Retina (tissue), 1 donor: Measurements from ENCODE around the gene SLC25A1.

ENCODE experiments used
- DNase-seq: peaks from one replicate; pipeline ENCODE4 v3.0.0-alpha.2; 2016

The SLC25A1 gene

DNA sequence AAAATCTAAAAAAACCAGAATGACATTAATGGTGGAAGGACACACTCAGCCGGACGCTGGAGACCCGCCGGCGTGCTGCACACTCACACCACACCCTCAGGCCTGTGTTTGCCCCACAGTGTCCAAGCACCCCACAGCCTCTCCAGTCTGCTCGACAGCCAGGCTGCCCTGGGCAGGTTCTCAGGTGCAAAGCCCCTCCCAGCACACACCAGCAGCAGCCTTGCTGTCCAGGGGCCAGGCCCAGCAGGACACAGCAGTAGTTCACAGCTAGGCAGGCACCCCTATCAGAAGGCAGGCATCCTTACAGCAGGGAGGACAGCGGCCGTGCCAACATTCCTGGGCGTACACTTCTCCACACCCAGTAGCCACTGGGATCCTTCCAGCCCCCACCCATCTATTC, 1.7 kb upstream of the SLC25A1 start:
- DNase-seq, result no peak

DNA sequence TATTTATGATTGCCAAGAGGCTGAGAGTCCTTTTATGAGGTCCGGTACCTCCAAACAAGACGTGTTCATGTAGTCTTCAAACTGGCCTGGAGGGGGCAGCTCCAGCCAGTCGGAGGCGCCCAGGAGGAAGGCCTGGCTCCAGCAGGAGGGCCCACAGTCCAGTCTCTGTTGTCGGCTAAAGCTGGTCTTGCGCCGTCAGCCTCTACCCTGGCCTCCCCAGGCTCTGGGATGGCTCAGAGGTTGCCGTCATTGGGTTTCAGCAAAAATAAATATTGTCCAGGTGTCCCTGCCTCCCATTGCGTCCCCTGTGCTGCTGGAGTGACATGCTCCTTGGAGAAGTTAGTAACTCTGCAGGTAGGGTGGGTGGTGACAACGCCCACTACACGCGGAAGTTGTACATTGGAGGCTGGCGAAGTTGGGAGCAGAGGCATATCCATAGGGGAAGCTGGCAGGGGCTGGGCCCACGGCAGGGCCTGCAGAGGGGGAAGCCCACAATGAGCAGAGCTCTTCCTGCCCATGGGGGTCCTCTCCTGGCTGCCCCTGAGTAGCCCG, 1.0 kb upstream of the SLC25A1 start:
- peak; percentile 86 for DNase-seq

DNA sequence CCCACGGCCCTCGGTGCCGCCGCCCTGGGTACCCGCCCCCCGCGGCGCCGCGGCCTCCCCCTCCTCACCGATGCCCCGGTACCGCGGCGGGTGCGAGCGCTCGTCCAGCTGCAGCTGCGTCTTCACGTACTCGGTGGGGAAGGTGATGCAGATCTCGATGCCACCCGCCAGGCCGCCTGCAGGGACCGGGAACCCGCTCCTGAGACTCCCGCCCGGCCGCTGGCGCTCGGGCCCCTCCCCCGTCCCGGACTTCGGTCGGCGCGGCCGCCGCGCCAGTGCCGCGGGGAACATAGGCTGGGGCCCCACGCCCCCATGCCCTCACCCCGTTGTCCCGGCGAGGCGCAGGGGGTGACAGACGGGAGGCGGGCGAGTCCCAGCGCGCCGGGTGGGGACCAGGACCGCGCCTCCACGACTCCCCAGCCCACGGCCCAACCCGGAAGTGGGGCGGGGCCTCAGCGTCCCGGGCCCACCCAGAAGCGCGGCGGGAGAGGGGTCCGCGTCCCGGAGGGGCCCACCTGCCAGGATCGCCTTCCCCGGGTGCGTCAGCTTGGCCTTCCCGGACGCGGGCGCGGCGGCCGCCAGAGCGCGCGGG, 375 bp downstream of the SLC25A1 start:
- DNase-seq, result peak; percentile 72

DNA sequence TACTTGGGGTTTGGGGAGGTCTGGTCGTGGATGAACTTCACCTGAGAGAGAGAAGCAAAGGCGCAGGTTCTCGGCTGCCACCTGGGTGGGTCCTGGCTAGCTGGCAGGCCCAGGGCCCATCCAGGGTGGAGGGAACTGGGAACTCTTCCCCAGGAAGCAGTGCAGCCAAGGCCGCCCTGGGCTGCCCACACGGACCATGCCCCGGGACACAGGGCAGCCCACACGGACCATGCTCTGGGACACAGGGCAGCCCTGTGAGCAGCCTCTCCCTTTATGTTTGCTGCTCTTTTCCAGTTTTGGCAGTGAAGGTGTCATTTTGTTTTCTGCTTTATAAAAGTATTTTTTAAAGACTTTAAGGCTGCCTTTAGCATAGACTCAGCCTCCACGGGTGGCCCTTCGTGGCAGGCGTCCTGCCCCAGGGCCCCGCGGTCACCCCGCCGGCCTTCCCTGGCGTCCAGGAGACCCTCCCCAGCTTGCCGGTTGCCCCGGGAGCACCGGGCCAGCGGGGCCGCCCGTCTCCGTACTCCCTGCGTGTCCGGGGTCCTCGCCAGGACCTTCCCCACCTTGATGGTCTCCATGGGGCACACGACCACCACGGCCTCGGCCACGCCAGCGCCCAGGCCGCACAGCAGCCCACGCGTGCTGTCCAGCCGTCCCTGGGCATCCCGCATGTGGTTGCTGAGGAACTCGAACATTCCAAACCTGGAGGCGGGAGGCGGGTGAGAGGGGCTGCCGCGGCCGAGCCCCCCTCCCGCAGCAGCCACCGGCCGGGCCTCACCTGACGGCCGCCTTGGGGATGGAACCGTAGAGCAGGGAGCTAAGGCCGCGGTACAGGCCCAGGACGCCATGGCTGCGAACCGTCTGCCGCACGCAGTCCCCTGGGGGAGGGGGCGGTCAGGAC, 1.1 kb downstream of the SLC25A1 start:
- no peak for DNase-seq

DNA sequence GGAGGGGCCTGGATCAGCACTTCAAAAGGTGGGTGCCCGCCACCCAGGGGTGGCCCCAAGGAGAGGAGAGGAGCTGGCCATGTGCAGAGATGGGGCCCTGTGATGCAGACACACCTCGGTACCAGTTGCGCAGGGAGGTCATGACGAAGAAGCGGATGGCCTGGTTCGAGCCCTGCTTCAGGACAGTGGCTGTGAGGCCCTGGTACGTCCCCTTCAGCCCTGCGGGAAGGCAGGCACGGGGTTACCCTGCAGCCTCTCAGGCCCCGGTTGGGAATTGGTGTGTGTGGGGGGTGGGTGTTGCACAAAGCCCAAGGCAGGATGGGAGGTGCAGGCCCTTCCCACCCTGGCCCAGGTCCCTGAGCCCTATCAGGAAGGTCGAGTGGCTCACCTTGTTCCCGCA, 1.8 kb downstream of the SLC25A1 start:
- no peak for DNase-seq

DNA sequence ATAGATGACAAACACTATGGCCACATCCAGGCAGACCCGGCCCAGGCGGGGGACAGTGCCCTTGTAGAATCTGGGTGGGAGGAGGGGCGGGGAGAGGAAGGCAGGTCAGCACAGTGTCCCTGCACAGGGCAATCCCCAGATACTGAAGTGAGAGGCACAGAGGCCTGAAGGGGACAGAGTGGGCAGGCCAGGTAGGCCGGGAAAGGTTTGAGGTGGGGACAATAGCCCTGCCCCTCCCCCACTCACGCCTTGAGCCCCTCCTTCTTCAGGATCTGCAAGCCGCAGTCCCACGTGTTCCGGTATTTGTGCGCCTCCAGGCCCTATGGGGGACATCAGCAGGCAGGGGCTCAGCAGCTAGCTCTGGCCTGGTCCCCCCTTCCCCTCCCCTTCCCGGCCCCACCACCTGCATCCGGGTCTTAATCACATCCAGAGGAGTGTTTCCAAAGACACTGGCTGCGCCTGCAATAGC, 2.3 kb downstream of the SLC25A1 start:
- DNase-seq, result no peak

DNA sequence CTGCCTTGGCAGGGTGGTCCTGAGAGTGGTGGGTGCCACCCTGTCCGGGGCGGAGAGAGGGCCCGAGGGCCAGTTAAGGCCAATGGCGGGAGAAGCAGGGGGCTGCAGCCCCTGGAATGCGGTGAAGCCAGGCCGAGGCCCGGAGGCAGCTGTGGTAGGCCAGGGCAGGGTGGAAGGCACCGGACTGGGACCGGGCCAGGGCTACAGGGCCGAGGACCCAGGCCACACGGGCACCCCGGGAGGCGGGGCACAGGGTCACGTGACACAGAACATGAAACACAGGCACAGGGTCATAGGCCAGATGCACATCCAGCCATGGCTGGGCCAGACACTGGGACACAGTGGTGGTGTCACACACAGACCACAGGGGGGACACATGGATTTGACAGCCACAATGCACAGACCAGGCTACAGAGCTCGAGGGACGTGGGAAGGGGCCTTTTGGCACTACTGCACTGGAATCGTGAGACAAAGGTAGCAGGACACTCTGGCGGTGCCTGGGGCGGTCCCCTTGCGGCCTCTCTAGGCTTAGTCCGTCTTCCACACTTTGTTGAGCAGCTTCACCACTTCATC, 2.8 kb downstream of the SLC25A1 start:
- DNase-seq, result no peak

DNA sequence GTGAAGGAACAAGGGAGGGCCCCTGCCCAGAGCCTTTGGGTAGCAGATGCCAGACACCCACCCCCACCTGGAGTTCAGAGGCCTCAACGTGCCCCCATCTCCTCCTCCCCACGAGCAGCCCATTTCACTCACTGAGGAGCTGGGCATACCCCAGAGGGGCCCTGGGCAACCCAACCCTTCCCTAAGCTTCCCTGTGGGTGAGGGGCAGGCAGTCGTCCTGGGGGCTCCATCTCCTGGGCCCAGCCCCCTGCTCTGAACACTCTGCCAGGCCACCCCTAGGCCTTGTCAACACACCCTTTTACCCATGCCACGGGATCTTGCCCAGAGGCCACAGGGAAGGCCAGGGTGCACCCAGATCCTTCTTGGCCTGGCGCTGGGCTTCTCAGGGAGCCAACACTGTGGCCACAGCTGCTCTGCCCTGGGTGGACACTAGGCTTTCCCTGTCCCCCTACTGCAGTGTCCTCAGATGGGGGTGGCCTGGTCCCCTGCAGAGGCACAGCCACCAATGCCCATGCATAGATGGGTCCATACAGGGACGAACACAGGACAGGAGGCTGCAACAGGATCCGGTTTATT, 3.4 kb downstream of the SLC25A1 start:
- DNase-seq, result no peak

DNA sequence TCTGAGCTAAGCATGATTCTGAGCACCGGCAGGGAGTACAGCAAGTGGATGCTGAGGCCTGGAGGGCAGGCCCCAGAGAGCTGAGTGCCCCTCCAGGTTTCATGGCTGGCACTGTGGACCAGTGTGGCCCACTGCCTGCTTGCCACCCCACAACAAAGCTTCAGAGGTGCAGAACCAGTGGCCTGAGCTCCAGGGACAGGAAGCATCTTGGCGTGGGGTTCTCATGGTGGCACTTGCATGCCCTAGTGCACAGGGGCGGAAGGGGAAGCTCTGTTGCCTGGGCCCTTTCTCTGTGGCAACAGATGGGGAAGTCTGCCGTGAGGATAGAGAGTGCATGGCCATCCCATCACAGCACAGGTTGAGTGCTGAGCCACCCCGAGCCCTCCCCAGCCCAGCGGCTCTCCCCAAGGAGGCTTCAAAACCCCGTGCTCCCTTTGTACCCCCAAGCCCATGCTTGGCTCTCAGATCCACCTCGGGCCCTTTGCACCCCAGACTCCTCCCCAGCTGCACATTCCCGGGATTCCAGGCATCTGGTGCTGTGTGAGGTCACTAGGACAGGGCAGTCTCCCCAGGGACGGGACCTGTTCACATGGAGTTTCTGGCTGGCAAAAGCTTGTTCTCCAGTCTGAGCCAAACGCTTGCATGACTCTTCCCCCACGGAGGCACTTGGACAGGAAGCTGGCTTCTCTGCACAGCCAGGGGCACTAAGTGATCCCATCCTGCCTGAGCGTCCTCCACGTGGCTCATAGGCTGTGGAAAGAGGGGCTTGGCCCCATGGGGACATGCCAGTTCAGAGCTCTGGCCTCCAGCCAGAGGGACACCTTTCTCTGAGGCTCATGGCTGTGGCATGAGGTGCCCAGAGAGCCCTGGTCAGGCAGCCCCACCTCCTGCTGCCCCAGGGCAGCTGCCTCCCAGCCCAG, 4.2 kb downstream of the SLC25A1 start:
- DNase-seq, result no peak

DNA sequence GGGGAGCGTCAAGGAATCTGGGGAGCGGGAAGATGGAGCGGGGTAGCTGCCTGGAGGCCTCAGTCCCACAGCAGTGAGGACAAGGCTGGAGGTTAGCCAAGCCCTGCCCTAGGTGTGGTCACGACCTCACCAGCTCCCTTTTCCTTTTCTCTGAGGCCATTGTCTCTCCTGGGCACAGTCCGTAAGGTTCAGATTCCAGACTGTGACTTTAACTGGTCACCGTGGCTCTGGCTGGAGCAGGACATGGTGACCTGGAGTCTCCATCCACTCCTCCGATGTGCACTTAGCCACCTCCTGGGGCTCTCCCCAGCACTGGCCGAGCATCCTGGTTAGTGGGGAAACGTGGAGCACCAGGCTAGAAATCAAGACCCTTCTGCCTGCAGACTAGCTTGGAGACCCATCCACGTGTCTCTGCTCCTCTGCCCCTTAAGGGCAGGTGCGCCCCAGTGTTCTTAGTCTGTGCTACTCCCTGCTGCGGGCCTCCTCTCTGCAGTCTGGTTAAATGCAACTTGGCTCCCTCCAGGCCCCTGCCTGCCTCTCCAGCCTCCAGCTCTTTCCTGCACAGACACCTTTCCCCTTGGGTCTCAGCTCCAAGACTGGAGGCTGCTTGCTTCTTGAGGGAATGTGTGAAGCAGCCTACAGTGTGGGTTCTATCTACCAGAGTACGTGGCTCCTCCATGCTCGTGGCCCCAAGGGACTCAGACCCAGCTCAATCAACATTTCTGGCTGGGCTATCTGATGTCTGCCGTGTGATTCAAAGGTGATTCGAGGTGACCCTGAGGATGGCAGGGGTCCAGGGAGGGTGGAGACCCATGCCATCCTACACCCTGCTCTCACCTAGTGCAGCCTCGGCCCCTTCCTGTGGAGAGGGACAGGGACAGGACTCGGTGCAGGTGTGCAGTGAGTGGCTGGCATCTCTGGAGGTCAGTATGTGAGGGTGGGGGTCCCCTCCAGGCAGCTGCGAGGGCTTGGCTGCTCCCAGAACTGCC, 5.2 kb downstream of the SLC25A1 start:
- no peak for DNase-seq

DNA sequence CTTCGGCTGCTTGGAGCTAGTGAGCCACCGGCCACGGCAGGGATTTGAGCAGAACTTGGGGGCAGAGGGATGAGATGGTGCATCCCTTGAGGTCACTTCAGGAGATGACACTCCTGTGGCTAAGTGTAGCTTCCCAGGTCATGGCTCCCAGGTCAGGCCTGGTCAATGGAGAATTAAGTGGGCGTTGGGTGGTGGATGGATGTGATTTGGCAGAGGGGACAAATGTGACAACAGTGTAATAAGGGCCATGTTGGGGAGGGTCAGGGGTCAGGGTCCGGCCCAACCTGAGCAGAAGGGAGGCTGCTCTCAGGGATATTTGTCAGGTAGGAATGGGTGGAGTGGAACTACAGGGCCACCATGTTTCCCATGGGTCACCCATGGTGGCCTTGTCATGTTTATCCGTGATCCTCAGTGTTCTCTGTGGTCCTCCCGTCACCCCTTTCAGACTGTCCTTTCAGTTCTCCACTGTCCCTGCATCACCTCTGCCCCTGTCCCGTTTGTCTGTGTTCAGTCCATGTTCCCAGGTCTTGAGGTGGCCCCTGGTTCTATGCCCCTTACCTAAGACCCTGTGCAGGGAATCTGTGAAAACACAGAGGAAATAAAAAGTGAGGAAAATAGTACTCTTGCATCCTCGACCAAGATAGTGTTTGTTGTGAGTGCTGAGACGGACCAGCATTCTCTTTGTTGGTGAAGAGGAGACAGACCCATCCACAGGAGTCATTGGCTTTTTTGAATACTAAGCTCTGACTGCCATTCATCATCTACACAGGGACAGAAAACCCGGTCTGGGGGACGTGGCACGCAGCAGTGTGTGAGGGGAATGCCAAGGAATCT, 6.1 kb downstream of the SLC25A1 start:
- DNase-seq, result no peak

DNA sequence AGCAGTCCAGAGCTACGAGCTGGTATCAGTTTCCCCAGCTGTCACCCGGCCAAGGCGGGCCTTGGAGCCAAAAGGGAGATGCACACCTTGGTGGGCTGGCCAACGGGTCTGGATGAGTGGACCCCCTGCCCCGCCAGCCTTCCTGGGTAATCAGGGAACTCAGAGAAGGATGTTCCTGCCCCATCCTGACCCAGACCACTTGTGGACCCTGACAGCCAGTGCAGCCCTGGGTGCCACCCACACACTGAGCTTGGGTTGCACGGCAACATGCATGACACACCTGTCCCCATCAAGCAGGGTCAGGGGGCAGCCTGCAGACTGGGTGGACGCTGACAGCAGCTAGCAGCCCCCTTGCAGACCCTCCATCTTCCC, 8.6 kb downstream of the SLC25A1 start:
- DNase-seq, result no peak

DNA sequence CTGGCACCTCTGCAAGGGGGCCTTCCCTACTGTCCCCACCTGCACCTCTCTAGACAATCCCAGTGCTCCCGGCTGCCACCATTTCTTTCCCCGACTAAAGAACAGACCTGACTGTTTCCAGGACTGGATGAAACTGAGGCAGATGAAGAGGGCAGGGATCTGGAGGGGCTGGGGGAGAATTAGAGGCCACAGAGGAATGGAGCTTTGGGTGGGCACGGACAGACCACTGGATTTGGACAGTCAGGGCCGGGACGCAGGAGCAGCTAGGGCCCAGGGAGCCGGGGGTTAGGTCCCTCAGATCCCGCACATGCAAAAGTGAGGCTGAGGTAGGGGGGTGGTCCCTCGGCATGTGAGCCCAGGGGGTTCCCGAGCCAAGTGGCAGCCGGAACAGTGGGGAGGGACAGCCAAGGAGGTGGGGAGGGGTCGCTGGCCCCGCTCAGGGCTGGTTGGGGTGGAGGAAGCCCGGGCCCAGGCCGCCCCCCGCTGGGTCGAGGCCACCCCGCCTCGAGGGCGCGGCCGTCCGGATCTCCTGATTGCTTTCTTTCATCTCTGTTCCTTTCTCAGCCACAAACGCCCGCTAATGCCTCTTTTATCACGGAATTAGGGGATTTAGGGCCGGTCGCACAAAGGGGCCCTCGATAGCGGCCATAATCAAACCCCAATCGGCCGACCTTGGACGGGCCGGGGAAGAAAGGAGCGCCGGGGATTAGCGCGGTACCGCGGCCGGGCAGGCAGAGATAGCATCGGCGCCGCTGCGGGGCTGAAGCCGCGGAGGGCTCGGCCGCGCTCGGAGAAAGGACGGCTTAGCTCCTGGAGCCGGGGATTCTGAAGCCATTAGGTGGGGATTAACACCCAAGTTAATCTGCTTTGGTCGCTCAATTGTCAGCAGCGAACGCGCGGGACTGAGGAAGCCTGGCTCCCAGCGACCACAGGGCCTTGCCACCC, 9.3 kb downstream of the SLC25A1 start:
- DNase-seq, result peak; percentile 52

DNA sequence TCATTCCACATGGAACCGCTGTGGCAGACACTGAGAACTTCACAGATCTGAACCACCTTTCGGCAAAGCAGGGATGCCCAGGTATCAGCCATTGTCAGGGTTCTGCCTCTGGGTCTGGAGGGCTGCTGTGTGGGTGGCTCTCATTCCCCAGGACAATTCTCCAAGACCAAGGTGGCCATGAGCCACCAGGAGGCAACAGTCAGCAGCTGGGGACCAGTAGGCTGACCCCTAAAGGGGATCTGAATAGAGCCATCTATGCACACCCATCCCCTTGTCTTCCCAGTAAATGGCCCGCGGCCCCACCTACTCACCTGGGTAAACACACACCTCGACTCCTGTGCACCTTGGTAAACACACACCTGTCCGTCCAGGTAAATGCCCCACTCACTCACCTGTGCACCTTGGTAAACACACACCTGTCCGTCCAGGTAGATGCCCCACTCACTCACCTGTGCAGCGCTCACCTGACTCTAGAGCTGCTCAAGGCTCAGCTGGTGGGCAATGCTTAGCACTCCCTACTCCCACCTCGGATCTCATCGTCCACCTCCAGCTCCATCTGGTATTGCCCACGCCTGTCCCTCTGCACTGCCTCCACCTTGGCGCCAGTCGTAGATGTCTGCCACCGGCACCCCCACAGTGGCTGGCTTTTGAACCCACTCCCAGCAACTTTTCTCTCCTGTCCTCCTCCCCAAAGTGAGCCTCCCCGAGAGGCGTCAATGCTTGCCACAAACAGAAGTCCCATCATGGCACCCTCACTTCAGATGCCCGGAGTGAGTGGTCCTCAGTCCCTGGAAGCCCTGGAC, 10.2 kb downstream of the SLC25A1 start:
- no peak for DNase-seq

DNA sequence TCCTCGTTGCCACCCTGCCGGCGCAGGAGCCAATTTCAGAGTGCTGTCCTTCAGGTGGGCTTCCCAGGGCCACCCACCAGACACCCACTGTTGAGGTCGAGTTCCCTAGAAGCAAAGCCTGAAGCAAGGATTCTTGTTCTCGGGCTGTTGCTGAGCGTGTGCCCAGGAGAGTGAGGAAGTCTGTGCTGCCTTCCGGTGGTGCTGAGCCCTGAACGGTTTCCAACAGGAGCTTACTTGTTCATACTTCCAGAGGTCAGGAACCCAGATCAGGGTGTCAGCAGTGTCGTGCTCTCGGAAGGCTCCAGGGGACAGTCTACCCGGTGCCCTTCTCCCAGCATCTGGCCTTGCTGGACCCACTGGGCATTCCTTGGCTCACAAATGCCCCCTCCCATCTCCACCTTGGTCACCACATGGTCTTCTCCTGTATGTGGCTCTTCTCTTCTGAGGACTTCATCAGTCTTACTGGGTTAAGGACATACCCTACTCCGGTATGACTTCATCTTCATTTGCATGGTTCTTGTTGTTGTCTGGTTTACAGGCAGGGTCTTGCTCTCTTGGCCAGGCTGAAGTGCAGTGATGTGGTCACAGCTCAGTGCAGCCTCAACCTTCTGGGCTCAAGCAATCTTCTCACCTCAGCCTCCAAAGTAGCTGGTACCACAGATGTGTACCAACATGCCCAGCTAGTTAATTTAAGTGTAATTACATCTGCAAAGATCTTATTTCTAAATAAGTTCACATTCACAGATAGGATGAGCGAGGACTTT, 11.2 kb downstream of the SLC25A1 start:
- DNase-seq, result no peak

DNA sequence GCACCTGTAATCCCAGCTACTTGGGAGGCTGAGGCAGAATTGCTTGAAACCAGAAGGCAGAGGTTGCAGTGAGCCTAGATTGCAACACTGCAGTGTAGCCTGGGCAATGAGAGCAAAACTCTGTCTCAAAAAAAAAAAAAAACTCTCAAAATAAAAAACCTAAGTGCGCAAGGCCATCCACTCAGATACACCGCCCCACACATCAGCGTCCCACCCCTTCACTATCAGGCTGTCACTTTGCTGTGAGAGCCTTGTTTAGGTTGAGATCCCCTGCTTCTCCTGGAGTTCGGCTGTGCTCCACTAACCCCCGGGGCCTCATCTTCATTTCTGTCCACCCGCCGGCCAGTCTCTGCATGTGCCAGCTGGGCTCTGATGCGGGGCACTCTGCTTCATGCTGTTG, 12.1 kb downstream of the SLC25A1 start:
- no peak for DNase-seq

DNA sequence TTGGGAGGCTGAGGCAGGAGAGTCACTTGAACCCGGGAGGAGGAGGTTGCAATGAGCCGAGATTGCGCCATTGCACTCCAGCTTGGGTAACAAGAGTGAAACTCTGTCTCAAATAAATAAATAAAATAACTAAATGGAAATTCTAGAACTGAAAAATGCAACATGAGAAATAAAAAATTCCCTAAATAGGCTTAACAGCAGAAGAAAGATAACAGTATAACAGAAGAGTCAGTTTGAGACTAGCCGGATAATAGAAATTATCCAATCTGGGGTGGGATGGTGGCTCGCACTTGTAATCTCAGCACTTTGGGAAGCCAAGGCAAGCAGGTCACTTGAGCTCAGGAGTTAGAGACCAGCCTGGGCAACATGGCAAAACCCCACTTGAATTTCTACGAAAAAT, 14.1 kb downstream of the SLC25A1 start:
- DNase-seq, result no peak
